K562 (cell line): ENCODE data around the gene ERGIC1. TPM values are rescaled to one million over a fixed set of nuclear protein-coding genes. Genes with fewer than 3 reads are reported as not detected.

ENCODE experiments used
- ATAC-seq: fragments of 200-7000 bp; cut with Tn5 transposase; 3 replicates; pipeline ENCODE4 v1.9.1; 2020; ENCODE audit warnings: moderate library complexity
- BruUV-seq: library from RNA; stranded (reverse); fragments of 400-500 nt; replicated peaks from 2 replicates; lab custom pipeline; 2021; lab: Mats Ljungman, UMichigan
- CTCF ChIA-PET: fragments of 300-600 bp; formaldehyde crosslinking; extraction: SDS; loops from one replicate; lab custom pipeline; 2021; ENCODE audit warnings: low intra/inter-chr PET ratio; lab: Yijun Ruan, JAX
- POLR2A ChIA-PET: fragments of 300-600, 350-650 bp; sonication (Branson Sonifier 250); formaldehyde crosslinking; extraction: SDS; loops from one replicate; lab custom pipeline; 2021; ENCODE audit warnings: antibody characterized with exemption, inconsistent platforms; lab: Yijun Ruan, JAX
- DNase-seq, 4 experiments: peaks; one replicate each; pipeline versions ENCODE4 v3.0.0 to v3.0.0-alpha.2; 2011 to 2018; ENCODE audit warnings: low spot score in 3 of 4, mixed read lengths in 3 of 4; ENCODE audit errors: extremely low read depth in 1 of 4
- FAIRE-seq: peaks from 2 replicates; lab custom pipeline; 2011; peaks lifted over from hg19 to GRCh38; lab: Jason Lieb, UNC
- H2AFZ ChIP-seq: 2 replicates; pipeline ENCODE4 v1.6.0; 2011; ENCODE audit warnings: low read depth, low read length, control low read depth, inconsistent platforms
- H3K27ac ChIP-seq: fragments of 200-600 bp; 3 replicates; pipeline ENCODE4 v1.8.0; 2011; ENCODE audit warnings: low read depth, mild to moderate bottlenecking, control low read depth, inconsistent platforms, low read length, moderate library complexity, mixed read lengths; ENCODE audit errors: extremely low read depth
- H3K27me3 ChIP-seq, 2 experiments: fragments of 300-600 bp in 1 of 2; 2 replicates in 1 of 2; 3 replicates in 1 of 2; pipeline versions ENCODE4 v1.6.0 to v1.8.0; 2011; ENCODE audit warnings: inconsistent platforms in 2 of 2, low read length in 2 of 2, mild to moderate bottlenecking in 1 of 2, mixed read lengths in 1 of 2, moderate library complexity in 1 of 2; ENCODE audit not compliant: control insufficient read depth in 2 of 2, insufficient read depth in 2 of 2
- H3K36me3 ChIP-seq: fragments of 300-600 bp; 3 replicates; pipeline ENCODE4 v1.8.0; 2011; ENCODE audit warnings: mild to moderate bottlenecking, low read length, inconsistent platforms; ENCODE audit not compliant: control insufficient read depth, insufficient read depth
- H3K4me1 ChIP-seq, 2 experiments: fragments of 200-600 bp in 1 of 2; replicated peaks in 1 of 2; 2 replicates in 1 of 2; 3 replicates in 1 of 2; pipeline versions ENCODE4 v1.5.1 to v1.8.0; 2011; ENCODE audit warnings: inconsistent platforms in 2 of 2, low read length in 2 of 2, mild to moderate bottlenecking in 1 of 2, mixed read lengths in 1 of 2, moderate library complexity in 1 of 2; ENCODE audit not compliant: control insufficient read depth in 2 of 2, insufficient read depth in 2 of 2
- H3K4me2 ChIP-seq: 2 replicates; pipeline ENCODE4 v1.6.1; 2011; ENCODE audit warnings: low read length, control low read depth, inconsistent platforms, mixed read lengths; ENCODE audit not compliant: insufficient read depth
- H3K4me3 ChIP-seq: fragments of 200-600 bp; sonication (generic), shearing (Covaris generic); 2 replicates; pipeline ENCODE4 v1.5.1; 2016; ENCODE audit warnings: control low read depth, inconsistent platforms
- H3K79me2 ChIP-seq: fragments of 200-600 bp; 3 replicates; pipeline ENCODE4 v1.8.0; 2011; ENCODE audit warnings: low read length, inconsistent platforms; ENCODE audit not compliant: control insufficient read depth, insufficient read depth
- H3K9ac ChIP-seq, 2 experiments: 2 replicates each; pipeline versions ENCODE4 v1.6.0 to v1.6.1; 2011; ENCODE audit warnings: low read depth in 2 of 2, low read length in 2 of 2, control low read depth in 1 of 2, inconsistent platforms in 1 of 2, mild to moderate bottlenecking in 1 of 2, mixed read lengths in 1 of 2; ENCODE audit not compliant: insufficient read depth in 1 of 2
- H3K9me1 ChIP-seq: one replicate; pipeline ENCODE4 v1.6.0; 2011; ENCODE audit warnings: inconsistent platforms, mild to moderate bottlenecking, low read length, moderate library complexity; ENCODE audit not compliant: control insufficient read depth, insufficient read depth
- H3K9me3 ChIP-seq: replicated peaks from 2 replicates; pipeline ENCODE4 v1.5.1; 2011; ENCODE audit warnings: low read depth, low read length, inconsistent platforms; ENCODE audit not compliant: control insufficient read depth, insufficient read depth
- H4K20me1 ChIP-seq: replicated peaks from 2 replicates; pipeline ENCODE4 v1.6.1; 2011; ENCODE audit warnings: low read length, inconsistent platforms, mixed read lengths; ENCODE audit not compliant: control insufficient read depth, insufficient read depth
- ASH1L ChIP-seq: fragments of 450-650 bp; IDR thresholded peaks from 2 replicates; pipeline ENCODE4 v1.6.1; 2018; ENCODE audit warnings: borderline replicate concordance, mild to moderate bottlenecking, low read depth; ENCODE audit not compliant: partially characterized antibody
- C11orf30 ChIP-seq: fragments of 450-650 bp; IDR thresholded peaks from 2 replicates; pipeline ENCODE4 v1.6.1; 2016; ENCODE audit warnings: low read depth, mild to moderate bottlenecking
- DPF2 ChIP-seq: fragments of 450-650 bp; IDR thresholded peaks from 2 replicates; pipeline ENCODE4 v1.6.1; 2016
- HMGN3 ChIP-seq: IDR thresholded peaks from 2 replicates; pipeline ENCODE4 v1.6.1; 2011; ENCODE audit warnings: borderline replicate concordance, low read depth, mild to moderate bottlenecking, mixed read lengths, low read length; ENCODE audit not compliant: insufficient read length; ENCODE audit errors: extremely low read depth
- SIN3B ChIP-seq: fragments of 450-650 bp; IDR thresholded peaks from 2 replicates; pipeline ENCODE4 v1.6.1; 2017; ENCODE audit warnings: low read depth, mild to moderate bottlenecking, moderate library complexity
- ZNF778 ChIP-seq: fragments of 450-650 bp; formaldehyde crosslinking; IDR thresholded peaks from 2 replicates; pipeline ENCODE4 v1.4.0; 2020; ENCODE audit warnings: mild to moderate bottlenecking, moderate library complexity
- WGBS: fragments of 100-300 bp; shearing (Covaris generic); methylation state at CpG from one replicate; pipeline ENCODE4 v1.1.6; 2016; ENCODE audit warnings: low coverage, mixed read lengths; ENCODE audit not compliant: insufficient coverage; ENCODE audit errors: missing lambda C conversion rate; 5-methylcytosine and 5-hydroxymethylcytosine counted together
- in situ Hi-C: fragments of 300-500 bp; cut with MboI; formaldehyde crosslinking; loops from 4 replicates; pipeline ENCODE4 v1.15.0; 2018; ENCODE audit warnings: inconsistent platforms, mixed read lengths
- intact Hi-C: fragments of 100-400 bp; cut with micrococcal nuclease; formaldehyde crosslinking; loops from 2 replicates; pipeline ENCODE4 v1.14.2; 2022
- polyA plus RNA-seq, 8 experiments: library from polyadenylated mRNA; depleted of rRNA in 4 of 8; stranded (reverse) in 5 of 8; unstranded in 3 of 8; fragments of >200 nt; fragmentation: Nextera tagmentation in 2 of 8; fragmentation: Illumina TruSeq in 1 of 8; extraction: Ambion mirVana in 2 of 8; extraction: Trizol in 1 of 8; gene quantifications; 2 replicates each; pipeline versions ENCODE4 v1.2.1 to v1.2.3, GENCODE V29; 2011 to 2014; ENCODE audit warnings: inconsistent platforms in 1 of 8, missing spikeins in 1 of 8
- total RNA-seq, 7 experiments: library from RNA; depleted of rRNA in 6 of 7; stranded (reverse); fragments of >200 nt in 6 of 7; fragmentation: Illumina TruSeq in 2 of 7; extraction: Trizol in 2 of 7; gene quantifications; 2 replicates each; pipeline versions ENCODE4 v1.2.1 to v1.2.3, GENCODE V29; 2011 to 2021; ENCODE audit warnings: low replicate concordance in 1 of 7
- TF ChIP-seq, protein P1 (sequence below): fragments of 200-600 bp; sonication (generic); IDR thresholded peaks from one replicate; pipeline ENCODE4 v1.6.1; 2012; ENCODE audit warnings: mild to moderate bottlenecking, low read depth, low read length, inconsistent platforms
- TF ChIP-seq, protein P2 (sequence below), 2 experiments: fragments of 250-450 bp in 1 of 2; fragments of 450-650 bp in 1 of 2; sonication (Bioruptor Pico) in 1 of 2; IDR thresholded peaks; 2 replicates each; pipeline versions ENCODE4 v1.6.1 to v1.8.0; 2016 to 2021; ENCODE audit warnings: mild to moderate bottlenecking in 2 of 2, moderate library complexity in 2 of 2, missing compliant biosample characterization in 1 of 2, missing genetic modification characterization in 1 of 2

Gene ERGIC1
- total and polyA plus RNA-seq, 9 of the 15 experiments (the other 6 are each of a cell fraction or from before 2014, with no cell fraction given): 5.5 to 68.4 (median 36.4) TPM

DNA sequence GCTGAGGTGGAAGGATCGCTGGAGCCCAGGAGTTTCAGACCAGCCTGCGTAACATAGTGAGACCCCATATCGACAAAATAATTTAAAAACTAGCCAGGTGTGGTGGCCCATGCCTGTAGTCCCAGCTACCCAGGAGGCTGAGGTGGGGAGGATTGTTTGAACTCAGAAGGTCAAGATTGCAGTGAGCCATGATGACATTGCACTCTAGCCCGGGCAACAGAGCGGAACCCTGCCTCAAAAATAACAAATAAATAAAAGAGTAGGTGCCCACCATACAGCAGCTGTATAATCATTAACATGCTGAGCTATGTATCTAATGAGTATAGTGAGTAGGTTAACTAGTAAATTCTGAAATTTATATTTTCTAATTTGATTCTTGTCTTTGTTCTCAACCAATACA, 138.5 kb downstream of the ERGIC1 start:
- Histone ChIP-seq H4K20me1 (peaks cover 6% of the 10 kb centered on the region; the same call in 1 of the 2 replicates), H3K79me2 (no peaks in the 10 kb centered on the region), H3K9ac (no peak overlapping the region), H3K27ac (no peak overlapping the region), H3K4me2 (no peak overlapping the region), H2AFZ (no peak overlapping the region), H3K36me3 (peaks cover 16% of the 10 kb centered on the region; the same call in 1 of the 3 replicates), H3K9me3 (no peaks in the 10 kb centered on the region), H3K4me3 (no peak overlapping the region), H3K4me1 (peaks cover 3 to 13% of the 10 kb centered on the region in 2 experiments; a peak in 3 of 5 replicates), H3K27me3 (0 out of 5 replicates have a peak, but pooled peaks cover 0 to 2% of the 10 kb centered on the region in 2 experiments), H3K9me1 (no peaks in the 10 kb centered on the region)
- TF ChIP-seq, protein P1, sequence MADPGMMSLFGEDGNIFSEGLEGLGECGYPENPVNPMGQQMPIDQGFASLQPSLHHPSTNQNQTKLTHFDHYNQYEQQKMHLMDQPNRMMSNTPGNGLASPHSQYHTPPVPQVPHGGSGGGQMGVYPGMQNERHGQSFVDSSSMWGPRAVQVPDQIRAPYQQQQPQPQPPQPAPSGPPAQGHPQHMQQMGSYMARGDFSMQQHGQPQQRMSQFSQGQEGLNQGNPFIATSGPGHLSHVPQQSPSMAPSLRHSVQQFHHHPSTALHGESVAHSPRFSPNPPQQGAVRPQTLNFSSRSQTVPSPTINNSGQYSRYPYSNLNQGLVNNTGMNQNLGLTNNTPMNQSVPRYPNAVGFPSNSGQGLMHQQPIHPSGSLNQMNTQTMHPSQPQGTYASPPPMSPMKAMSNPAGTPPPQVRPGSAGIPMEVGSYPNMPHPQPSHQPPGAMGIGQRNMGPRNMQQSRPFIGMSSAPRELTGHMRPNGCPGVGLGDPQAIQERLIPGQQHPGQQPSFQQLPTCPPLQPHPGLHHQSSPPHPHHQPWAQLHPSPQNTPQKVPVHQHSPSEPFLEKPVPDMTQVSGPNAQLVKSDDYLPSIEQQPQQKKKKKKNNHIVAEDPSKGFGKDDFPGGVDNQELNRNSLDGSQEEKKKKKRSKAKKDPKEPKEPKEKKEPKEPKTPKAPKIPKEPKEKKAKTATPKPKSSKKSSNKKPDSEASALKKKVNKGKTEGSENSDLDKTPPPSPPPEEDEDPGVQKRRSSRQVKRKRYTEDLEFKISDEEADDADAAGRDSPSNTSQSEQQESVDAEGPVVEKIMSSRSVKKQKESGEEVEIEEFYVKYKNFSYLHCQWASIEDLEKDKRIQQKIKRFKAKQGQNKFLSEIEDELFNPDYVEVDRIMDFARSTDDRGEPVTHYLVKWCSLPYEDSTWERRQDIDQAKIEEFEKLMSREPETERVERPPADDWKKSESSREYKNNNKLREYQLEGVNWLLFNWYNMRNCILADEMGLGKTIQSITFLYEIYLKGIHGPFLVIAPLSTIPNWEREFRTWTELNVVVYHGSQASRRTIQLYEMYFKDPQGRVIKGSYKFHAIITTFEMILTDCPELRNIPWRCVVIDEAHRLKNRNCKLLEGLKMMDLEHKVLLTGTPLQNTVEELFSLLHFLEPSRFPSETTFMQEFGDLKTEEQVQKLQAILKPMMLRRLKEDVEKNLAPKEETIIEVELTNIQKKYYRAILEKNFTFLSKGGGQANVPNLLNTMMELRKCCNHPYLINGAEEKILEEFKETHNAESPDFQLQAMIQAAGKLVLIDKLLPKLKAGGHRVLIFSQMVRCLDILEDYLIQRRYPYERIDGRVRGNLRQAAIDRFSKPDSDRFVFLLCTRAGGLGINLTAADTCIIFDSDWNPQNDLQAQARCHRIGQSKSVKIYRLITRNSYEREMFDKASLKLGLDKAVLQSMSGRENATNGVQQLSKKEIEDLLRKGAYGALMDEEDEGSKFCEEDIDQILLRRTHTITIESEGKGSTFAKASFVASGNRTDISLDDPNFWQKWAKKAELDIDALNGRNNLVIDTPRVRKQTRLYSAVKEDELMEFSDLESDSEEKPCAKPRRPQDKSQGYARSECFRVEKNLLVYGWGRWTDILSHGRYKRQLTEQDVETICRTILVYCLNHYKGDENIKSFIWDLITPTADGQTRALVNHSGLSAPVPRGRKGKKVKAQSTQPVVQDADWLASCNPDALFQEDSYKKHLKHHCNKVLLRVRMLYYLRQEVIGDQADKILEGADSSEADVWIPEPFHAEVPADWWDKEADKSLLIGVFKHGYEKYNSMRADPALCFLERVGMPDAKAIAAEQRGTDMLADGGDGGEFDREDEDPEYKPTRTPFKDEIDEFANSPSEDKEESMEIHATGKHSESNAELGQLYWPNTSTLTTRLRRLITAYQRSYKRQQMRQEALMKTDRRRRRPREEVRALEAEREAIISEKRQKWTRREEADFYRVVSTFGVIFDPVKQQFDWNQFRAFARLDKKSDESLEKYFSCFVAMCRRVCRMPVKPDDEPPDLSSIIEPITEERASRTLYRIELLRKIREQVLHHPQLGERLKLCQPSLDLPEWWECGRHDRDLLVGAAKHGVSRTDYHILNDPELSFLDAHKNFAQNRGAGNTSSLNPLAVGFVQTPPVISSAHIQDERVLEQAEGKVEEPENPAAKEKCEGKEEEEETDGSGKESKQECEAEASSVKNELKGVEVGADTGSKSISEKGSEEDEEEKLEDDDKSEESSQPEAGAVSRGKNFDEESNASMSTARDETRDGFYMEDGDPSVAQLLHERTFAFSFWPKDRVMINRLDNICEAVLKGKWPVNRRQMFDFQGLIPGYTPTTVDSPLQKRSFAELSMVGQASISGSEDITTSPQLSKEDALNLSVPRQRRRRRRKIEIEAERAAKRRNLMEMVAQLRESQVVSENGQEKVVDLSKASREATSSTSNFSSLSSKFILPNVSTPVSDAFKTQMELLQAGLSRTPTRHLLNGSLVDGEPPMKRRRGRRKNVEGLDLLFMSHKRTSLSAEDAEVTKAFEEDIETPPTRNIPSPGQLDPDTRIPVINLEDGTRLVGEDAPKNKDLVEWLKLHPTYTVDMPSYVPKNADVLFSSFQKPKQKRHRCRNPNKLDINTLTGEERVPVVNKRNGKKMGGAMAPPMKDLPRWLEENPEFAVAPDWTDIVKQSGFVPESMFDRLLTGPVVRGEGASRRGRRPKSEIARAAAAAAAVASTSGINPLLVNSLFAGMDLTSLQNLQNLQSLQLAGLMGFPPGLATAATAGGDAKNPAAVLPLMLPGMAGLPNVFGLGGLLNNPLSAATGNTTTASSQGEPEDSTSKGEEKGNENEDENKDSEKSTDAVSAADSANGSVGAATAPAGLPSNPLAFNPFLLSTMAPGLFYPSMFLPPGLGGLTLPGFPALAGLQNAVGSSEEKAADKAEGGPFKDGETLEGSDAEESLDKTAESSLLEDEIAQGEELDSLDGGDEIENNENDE: no peak
- no peak for TF ChIP-seq DPF2
- TF ChIP-seq, protein P2, sequence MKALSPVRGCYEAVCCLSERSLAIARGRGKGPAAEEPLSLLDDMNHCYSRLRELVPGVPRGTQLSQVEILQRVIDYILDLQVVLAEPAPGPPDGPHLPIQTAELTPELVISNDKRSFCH (CRISPR knock-in tag; IDR thresholded peaks at IDR 0.05): no peak
- TF ChIP-seq, protein P2 (tag; IDR thresholded peaks at IDR 0.05): no peak
- no peak for TF ChIP-seq HMGN3
- TF ChIP-seq ASH1L: no peak
- TF ChIP-seq C11orf30: peak; percentile 26; the same call in 1 of the 2 replicates
- TF ChIP-seq ZNF778 (CRISPR knock-in tag): no peak
- TF ChIP-seq SIN3B: no peak
- in situ Hi-C loops (no loop called here), intact Hi-C loops (no loop called here)
- ChIA-PET CTCF (no interaction called here), POLR2A (interaction anchor here (0.6 to 3.2 kb wide), 6 partner anchors 10 to 1578 kb away, joined by 3 to 36 read pairs (median 3); partner anchors contain the start of gene ATP6V0E1)
- DNase-seq (no peak), FAIRE-seq (no peak), ATAC-seq (peak; percentile 48; the same call in 2 of the 3 replicates)
- no TSS peak for BruUV-seq
- WGBS: 56% methylated on average over 4 of the region's 5 CpGs
